ENCODE data around the gene DNAAF2.

GRCh38 chr14:49637534-49638078 lies 2.6 kb upstream of the DNAAF2 start:
- TF ChIP-seq, protein P1, sequence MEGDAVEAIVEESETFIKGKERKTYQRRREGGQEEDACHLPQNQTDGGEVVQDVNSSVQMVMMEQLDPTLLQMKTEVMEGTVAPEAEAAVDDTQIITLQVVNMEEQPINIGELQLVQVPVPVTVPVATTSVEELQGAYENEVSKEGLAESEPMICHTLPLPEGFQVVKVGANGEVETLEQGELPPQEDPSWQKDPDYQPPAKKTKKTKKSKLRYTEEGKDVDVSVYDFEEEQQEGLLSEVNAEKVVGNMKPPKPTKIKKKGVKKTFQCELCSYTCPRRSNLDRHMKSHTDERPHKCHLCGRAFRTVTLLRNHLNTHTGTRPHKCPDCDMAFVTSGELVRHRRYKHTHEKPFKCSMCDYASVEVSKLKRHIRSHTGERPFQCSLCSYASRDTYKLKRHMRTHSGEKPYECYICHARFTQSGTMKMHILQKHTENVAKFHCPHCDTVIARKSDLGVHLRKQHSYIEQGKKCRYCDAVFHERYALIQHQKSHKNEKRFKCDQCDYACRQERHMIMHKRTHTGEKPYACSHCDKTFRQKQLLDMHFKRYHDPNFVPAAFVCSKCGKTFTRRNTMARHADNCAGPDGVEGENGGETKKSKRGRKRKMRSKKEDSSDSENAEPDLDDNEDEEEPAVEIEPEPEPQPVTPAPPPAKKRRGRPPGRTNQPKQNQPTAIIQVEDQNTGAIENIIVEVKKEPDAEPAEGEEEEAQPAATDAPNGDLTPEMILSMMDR (tag by site-specific recombination; IDR thresholded peaks at IDR 0.05), result no peak
- TF ChIP-seq ZNF707 (tag by site-specific recombination; IDR thresholded peaks at IDR 0.05), result no peak
- TF ChIP-seq, protein P2, sequence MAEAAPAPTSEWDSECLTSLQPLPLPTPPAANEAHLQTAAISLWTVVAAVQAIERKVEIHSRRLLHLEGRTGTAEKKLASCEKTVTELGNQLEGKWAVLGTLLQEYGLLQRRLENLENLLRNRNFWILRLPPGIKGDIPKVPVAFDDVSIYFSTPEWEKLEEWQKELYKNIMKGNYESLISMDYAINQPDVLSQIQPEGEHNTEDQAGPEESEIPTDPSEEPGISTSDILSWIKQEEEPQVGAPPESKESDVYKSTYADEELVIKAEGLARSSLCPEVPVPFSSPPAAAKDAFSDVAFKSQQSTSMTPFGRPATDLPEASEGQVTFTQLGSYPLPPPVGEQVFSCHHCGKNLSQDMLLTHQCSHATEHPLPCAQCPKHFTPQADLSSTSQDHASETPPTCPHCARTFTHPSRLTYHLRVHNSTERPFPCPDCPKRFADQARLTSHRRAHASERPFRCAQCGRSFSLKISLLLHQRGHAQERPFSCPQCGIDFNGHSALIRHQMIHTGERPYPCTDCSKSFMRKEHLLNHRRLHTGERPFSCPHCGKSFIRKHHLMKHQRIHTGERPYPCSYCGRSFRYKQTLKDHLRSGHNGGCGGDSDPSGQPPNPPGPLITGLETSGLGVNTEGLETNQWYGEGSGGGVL (tag by site-specific recombination; IDR thresholded peaks at IDR 0.05), result no peak
- TF ChIP-seq, protein P3, sequence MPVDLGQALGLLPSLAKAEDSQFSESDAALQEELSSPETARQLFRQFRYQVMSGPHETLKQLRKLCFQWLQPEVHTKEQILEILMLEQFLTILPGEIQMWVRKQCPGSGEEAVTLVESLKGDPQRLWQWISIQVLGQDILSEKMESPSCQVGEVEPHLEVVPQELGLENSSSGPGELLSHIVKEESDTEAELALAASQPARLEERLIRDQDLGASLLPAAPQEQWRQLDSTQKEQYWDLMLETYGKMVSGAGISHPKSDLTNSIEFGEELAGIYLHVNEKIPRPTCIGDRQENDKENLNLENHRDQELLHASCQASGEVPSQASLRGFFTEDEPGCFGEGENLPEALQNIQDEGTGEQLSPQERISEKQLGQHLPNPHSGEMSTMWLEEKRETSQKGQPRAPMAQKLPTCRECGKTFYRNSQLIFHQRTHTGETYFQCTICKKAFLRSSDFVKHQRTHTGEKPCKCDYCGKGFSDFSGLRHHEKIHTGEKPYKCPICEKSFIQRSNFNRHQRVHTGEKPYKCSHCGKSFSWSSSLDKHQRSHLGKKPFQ (tag by site-specific recombination; IDR thresholded peaks at IDR 0.05), result no peak
- TF ChIP-seq ZBTB11 (tag by site-specific recombination; conservative IDR thresholded peaks at IDR 0.05; ENCODE audit: low read depth), result no peak
- no peak for TF ChIP-seq ZNF274 (IDR thresholded peaks at IDR 0.05; ENCODE audit: low read length)
- no peak for TF ChIP-seq ZNF274 (tag by site-specific recombination; IDR thresholded peaks at IDR 0.05; ENCODE audit: borderline replicate concordance)
- TF ChIP-seq, protein P4, sequence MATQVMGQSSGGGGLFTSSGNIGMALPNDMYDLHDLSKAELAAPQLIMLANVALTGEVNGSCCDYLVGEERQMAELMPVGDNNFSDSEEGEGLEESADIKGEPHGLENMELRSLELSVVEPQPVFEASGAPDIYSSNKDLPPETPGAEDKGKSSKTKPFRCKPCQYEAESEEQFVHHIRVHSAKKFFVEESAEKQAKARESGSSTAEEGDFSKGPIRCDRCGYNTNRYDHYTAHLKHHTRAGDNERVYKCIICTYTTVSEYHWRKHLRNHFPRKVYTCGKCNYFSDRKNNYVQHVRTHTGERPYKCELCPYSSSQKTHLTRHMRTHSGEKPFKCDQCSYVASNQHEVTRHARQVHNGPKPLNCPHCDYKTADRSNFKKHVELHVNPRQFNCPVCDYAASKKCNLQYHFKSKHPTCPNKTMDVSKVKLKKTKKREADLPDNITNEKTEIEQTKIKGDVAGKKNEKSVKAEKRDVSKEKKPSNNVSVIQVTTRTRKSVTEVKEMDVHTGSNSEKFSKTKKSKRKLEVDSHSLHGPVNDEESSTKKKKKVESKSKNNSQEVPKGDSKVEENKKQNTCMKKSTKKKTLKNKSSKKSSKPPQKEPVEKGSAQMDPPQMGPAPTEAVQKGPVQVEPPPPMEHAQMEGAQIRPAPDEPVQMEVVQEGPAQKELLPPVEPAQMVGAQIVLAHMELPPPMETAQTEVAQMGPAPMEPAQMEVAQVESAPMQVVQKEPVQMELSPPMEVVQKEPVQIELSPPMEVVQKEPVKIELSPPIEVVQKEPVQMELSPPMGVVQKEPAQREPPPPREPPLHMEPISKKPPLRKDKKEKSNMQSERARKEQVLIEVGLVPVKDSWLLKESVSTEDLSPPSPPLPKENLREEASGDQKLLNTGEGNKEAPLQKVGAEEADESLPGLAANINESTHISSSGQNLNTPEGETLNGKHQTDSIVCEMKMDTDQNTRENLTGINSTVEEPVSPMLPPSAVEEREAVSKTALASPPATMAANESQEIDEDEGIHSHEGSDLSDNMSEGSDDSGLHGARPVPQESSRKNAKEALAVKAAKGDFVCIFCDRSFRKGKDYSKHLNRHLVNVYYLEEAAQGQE (tag by site-specific recombination; IDR thresholded peaks at IDR 0.05), result no peak
- TF ChIP-seq ZNF146 (tag by site-specific recombination; IDR thresholded peaks at IDR 0.05), result no peak
- TF ChIP-seq GLI4 (tag by site-specific recombination; IDR thresholded peaks at IDR 0.05), result no peak
- TF ChIP-seq ZFP37 (tag by site-specific recombination; IDR thresholded peaks at IDR 0.05), result no peak
- TF ChIP-seq ZNF132 (tag by site-specific recombination; IDR thresholded peaks at IDR 0.05; ENCODE audit: borderline replicate concordance), result no peak
- TF ChIP-seq ZNF140 (tag by site-specific recombination; IDR thresholded peaks at IDR 0.05), result no peak
- TF ChIP-seq AEBP2 (tag by site-specific recombination; IDR thresholded peaks at IDR 0.05; ENCODE audit: borderline replicate concordance), result no peak
